Measurements from ENCODE around the gene C22orf23.

DNA sequence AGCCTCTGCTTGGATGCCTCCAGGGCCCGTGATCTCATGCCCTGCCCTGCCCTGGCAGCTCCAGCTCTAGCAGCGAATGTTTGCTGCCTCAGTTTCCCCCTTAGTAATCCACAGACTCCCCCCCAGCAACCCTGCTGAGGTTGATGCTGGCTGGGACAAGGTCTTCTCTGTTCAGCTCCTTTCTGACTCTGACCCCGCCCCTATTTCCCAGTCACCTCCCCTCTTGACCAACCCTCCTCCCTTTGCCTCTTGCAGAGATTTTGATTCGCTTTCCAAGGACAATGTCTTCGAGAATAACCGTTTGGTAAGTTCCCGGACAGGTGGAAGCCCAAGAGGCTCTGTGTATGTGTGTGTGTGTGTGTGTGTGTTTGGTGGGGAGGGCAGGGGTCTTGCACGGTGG, 41.7 kb downstream of the C22orf23 start:
- TF ChIP-seq, protein P1, sequence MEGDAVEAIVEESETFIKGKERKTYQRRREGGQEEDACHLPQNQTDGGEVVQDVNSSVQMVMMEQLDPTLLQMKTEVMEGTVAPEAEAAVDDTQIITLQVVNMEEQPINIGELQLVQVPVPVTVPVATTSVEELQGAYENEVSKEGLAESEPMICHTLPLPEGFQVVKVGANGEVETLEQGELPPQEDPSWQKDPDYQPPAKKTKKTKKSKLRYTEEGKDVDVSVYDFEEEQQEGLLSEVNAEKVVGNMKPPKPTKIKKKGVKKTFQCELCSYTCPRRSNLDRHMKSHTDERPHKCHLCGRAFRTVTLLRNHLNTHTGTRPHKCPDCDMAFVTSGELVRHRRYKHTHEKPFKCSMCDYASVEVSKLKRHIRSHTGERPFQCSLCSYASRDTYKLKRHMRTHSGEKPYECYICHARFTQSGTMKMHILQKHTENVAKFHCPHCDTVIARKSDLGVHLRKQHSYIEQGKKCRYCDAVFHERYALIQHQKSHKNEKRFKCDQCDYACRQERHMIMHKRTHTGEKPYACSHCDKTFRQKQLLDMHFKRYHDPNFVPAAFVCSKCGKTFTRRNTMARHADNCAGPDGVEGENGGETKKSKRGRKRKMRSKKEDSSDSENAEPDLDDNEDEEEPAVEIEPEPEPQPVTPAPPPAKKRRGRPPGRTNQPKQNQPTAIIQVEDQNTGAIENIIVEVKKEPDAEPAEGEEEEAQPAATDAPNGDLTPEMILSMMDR (IDR thresholded peaks at IDR 0.05): no peak
- no peak for TF ChIP-seq POLR2A (IDR thresholded peaks at IDR 0.05)

Measured in Peyer's patch (tissue), 4 donors.